GM21423 (cell line): ENCODE results near the gene OR52I1.
A peak's percentile ranks its signal among the peaks of the same experiment; 100 is the strongest.

Experiments used
- ATAC-seq: cut with Tn5 transposase; IDR thresholded peaks from one replicate; pipeline ENCODE4 v1.9.1; 2021; ENCODE audit warnings: mild to moderate bottlenecking, moderate library complexity; ENCODE audit not compliant: unreplicated experiment

OR52I1 gene, protein sequence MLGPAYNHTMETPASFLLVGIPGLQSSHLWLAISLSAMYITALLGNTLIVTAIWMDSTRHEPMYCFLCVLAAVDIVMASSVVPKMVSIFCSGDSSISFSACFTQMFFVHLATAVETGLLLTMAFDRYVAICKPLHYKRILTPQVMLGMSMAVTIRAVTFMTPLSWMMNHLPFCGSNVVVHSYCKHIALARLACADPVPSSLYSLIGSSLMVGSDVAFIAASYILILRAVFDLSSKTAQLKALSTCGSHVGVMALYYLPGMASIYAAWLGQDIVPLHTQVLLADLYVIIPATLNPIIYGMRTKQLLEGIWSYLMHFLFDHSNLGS

GRCh38 chr11:4593739-4594138 lies at the start of gene OR52I1:
TSS of gene OR52I1 (plus strand) at chr11:4594039. CDS start at chr11:4594039, 0 bp downstream.
- ATAC-seq: no peak

DNA sequence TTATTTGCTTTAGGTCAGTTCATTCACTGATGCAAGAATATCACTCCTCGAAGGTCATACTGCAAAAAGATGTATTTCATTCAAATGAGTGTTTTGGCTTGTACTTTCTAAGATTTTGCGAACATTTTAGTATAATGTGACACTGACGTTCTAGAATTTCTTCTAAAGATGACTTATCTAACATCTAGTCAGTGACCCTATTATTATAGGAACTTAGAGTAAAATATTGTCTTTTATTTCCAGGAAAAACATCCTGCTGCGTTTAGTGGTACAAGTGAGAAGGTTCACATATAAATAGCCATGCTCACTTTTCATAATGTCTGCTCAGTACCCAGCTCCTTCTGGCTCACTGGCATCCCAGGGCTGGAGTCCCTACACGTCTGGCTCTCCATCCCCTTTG lies 48.9 kb upstream of the OR52I1 start, which contains the start of gene OR52M1:
Gene OR52M1 (plus strand): TSS at position 301 of the 400 bp plus-strand sequence. CDS start 0 bp downstream, at position 301.
- ATAC-seq: no peak

DNA sequence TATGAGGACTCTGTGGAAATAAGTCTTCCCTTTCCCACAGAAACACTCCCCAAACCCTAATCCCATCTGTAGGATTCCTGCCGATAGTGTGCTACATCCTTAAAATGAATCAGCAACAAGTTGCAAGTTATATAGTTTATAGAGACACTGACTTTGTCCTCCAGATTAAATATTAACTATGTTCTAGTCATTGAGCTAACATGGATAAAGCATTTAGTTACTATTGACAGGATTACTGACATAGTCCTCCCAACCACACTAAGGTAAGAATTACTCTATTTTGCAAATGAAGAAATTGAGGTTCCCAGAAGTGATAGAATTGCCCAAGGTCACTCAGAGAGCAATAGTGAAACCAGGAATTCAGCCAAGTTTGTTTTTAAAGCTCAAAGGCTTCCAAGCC lies 47.0 kb upstream of the OR52I1 start:
- no peak for ATAC-seq

GRCh38 chr11:4547416-4547815 lies 46.4 kb upstream of the OR52I1 start:
- ATAC-seq: no peak

GRCh38 chr11:4551346-4551979 lies 42.4 kb upstream of the OR52I1 start:
- ATAC-seq: no peak

DNA sequence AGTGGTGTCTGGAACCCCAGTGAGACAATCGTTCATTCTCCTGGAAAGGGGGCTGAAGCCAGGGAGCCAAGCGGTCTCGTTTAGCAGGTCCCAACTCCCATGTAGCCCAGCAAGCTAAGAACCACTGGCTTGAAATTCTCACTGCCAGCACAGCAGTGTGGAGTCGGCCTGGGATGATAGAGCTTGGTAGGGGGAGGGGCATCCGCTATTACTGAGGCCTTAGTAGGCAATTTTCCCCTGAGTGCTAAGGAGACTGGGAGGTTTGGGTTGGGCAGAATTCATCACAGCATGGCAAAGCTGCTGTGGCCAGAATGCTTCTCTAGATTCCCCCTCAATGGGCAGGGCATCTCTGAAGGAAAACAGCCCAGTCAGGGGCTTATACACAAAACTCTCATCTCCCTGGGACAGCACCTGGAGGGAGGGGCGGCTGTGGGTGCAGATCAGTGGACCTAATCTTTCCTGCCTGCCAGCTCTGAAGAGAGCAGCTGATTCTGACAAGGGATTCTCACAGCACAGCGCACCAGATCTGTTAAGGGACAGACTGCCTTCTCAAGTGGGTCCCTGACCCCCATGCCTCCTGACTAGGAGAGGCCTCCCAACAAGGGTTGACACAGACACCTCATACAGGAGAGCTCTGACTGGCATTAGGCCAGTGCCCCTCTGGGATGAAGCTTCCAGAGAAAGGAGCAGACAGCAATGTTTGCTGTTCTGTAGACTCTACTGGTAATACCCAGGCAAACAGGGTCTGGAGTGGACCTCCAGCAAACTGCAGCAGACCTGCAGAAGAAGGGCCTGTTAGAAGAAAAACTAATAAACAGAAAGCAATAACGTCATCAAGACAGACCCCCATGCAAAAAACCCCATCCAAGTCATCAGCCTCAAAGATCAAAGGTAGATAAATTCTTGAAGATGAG lies 34.1 kb upstream of the OR52I1 start:
- no peak for ATAC-seq

- ATAC-seq: no peak
These were observed 33.4 kb upstream of the OR52I1 start for GRCh38 chr11:4560467-4560866.

GRCh38 chr11:4565371-4565770 lies 28.5 kb upstream of the OR52I1 start:
- no peak for ATAC-seq

- ATAC-seq: no peak
These were observed 24.8 kb upstream of the OR52I1 start for GRCh38 chr11:4569075-4569474.

DNA sequence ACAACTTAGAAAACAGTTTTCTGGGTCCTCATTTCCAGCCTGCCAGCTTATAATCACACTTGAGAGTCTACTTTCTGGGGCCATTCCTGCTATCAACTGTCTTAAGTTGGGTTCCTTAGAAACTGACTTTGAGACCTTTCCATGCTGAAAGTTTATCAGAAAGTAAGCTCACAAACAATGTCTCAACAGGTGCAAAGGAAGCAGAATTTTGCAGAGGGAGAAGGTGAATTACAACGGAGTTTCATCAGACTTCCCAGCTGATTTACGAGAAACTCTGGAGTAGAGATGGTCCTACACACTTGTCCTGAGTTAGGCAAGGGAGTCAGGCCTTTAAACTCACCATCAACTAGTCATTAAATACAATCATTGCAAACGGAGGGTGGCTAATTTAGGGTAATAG lies 17.0 kb upstream of the OR52I1 start:
- no peak for ATAC-seq

DNA sequence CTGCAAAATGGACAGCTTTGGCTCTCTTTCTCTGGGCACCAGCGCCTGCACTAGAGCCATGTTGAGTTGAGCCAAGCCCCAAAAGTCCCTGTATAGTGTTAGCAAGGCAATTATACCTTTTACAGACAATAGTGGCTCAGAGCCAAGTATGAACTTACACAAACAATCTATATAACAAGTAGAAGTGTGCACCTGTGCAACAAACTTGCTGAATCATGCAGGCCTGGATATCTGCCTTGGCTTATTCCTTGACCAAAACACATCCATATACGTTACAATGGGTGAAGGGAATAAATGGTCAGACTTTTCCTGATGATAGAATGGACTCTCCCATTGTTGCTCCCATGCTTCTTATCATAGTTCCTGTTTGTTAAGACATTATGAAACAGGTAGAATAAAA lies 16.1 kb upstream of the OR52I1 start:
- ATAC-seq: no peak

GRCh38 chr11:4578624-4579023 lies 15.2 kb upstream of the OR52I1 start:
- ATAC-seq: no peak

- ATAC-seq: no peak
These were observed 13.7 kb upstream of the OR52I1 start for GRCh38 chr11:4580124-4580523.

- no peak for ATAC-seq
These were observed 12.4 kb upstream of the OR52I1 start, which contains the start of gene OR52I2 for GRCh38 chr11:4581443-4581842. TSS of gene OR52I2 (plus strand) at chr11:4581743.

- no peak for ATAC-seq
These were observed 4.8 kb upstream of the OR52I1 start for GRCh38 chr11:4589017-4589416.

DNA sequence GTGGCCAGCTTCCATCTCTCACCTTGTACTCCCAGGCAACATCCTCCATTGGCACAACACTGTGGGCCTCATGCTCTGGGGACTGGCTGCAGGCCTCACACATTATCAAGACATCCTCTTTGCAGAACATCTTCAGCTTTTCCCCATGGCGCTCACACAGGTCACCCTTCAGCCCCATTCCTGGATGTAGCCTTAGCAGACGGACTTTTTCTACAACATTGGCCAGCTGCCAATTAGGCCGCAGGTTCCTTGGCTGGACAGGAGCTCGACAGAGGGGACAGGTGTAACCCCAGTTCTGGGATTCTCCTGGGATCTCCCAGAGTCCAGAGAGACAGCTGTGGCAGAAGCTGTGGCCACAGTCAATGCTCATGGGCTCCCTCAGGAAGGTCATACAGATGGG lies 11.2 kb downstream of the OR52I1 start:
- no peak for ATAC-seq

DNA sequence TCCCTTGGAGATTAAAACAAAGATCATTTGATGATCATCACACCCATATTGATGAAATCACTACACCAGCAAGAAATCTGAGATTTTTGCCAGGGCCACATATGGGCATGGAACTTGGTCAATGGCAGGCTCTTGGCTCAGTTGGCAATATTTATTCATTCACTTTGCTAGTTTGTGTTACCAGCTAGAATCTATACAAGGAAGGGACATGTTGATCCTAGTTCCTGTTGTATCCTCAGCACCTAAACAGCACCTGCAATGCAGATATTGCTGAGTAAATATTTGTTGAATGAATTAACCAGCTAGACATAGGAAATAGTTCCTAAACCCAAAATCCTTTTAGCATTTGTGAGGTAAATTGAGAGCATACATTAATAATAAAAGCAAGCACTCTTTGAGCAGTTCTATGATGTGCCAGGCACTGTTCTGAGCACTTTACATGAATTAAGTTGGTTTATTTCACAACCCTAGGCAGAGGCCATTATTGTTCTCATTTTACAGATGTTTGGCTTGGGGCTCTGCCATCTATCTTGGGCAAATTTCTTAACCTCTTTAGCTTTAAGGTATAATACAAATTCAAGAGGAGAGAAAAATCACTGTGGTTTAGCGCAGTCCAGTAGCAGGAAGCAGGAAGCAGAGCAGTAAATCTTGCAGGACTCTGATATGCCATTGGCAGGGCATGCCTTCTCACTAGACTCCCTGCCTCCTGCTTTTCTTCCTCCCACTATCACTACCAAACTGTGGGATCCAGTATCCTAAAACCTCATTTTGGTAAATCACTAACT lies 12.6 kb downstream of the OR52I1 start:
- no peak for ATAC-seq

DNA sequence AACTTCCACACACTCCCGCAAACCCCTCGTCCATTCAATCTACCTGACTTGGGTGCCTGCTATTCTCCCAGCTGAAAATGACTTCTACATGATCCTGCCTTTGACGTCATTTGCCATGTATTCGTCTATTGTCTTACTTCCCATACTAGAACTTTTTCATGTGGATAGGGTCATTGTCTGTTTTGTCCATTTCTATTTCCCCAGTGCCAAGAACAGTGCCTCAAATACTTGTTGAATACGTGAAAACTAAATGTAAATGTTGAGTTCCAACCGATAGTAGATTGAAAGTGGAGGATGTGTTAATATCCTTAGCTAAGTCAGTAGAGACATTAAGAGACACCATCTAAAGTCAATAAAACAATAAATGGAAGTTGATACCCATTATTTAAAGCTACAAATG lies 13.3 kb downstream of the OR52I1 start:
- ATAC-seq: no peak

DNA sequence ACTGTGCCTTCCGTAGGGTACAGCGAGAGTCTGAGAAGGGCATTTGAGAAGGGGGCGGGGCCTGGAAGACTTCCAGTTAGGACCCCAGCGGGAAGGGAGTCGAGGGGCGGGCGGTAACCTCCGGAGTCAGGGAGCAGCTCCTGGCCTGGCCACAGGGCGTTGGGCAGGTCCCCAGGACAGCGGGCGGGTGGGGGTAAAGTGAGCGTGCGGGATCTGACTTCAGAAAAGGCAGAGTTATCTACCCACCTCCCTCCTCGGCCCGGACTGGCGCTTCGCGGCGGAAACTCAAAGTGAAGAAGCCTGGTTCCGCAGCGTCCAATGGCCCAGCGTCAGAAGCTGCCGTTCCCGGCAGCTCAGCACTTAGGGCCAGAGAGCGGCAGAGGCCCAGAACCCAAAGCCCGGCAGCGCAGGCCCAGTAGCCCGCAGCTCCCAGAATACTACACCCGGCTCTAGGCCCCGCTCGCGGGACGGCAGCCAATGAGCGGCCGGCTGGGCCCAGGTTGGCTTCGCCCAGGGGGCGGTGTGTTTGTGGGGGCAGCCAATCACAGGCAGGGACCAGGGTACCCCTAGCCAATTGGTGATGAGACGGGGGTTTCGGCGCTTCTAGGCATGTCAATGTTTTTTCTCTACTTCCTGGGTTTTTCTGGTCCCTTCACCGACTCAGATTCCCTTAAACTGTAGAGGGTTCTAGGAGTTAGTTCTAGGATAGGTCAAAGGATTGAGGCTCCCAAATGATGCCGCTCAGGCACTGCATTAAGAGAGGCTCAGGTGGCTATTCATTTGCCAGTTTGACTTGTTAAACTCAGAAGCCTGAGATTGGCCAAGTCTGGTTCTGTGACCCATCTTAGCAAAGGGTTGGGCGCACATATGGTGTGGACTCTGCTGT lies 14.2 kb downstream of the OR52I1 start, which contains the start of gene TRIM68:
Gene TRIM68 (minus strand): TSS at position 451 of the 886 bp plus-strand sequence. CDS start 2,727 bp downstream, outside the sequence.
- peak; percentile 99 for ATAC-seq
